ENCODE measurements around the gene TOMM22. TPM values are rescaled to one million over a fixed set of nuclear protein-coding genes. Genes with fewer than 3 reads are reported as not detected.

TOMM22 gene
- total RNA-seq, 1 experiment from 2014 or later, result 146 TPM

DNA sequence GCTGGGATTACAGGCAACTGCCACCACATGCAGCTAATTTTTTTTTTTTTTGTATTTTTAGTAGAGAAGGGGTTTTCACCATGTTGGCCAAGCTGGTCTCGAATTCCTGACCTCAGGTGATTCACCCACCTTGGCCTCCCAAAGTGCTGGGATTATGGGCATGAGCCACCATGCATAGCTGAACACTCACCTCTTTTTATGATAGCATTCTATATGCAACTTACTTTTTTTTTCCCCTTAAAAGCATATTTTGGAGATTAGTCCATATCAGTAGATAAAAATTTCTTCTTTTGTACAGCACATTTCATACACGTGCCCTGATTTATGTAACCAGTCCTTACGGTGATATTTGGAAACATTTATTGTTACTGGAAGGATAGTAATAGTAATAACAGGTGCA lies 38.6 kb downstream of the TOMM22 start (continued):
- TF ChIP-seq ATF6 (CRISPR knock-in tag; IDR thresholded peaks at IDR 0.05) (no peak), E2F1 (CRISPR knock-in tag; IDR thresholded peaks at IDR 0.05) (no peak), NFATC4 (CRISPR knock-in tag; IDR thresholded peaks at IDR 0.05) (no peak), GTF2I (CRISPR knock-in tag; conservative IDR thresholded peaks at IDR 0.05) (no peak), ZNF219 (CRISPR knock-in tag; IDR thresholded peaks at IDR 0.05; ENCODE audit: borderline replicate concordance) (no peak), ZNF121 (CRISPR knock-in tag; IDR thresholded peaks at IDR 0.05) (no peak)

DNA sequence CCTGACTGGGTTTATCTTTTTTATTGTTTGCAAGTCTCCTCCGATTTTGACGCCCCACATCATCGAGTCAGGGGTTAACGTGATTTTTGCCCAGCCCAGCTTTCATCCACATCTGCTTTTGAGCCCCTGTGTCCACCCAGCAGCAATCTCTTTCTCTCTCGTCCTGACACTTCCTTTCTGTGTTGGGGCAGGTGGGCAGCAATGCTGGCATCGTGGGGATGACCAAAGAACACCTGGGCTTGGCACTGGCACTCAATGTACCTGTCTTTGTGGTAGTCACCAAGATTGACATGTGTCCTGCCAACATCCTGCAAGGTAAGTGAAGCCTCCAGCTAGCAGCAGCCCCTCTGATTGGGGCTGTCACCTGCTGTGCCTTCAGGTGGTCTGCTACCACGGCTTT lies 39.8 kb downstream of the TOMM22 start:
- H3K27me3 Mint-ChIP-seq (ENCODE audit: low read depth), result no peaks in the 10 kb centered on the region
- H3K9me3 Mint-ChIP-seq, result no peaks in the 10 kb centered on the region
- TF ChIP-seq ZNF232 (CRISPR knock-in tag; IDR thresholded peaks at IDR 0.05) (no peak), NFE2L1 (CRISPR knock-in tag; IDR thresholded peaks at IDR 0.05) (no peak), GTF2I (CRISPR knock-in tag; conservative IDR thresholded peaks at IDR 0.05) (no peak), TEAD1 (CRISPR knock-in tag; IDR thresholded peaks at IDR 0.05) (no peak), SMAD4 (CRISPR knock-in tag; IDR thresholded peaks at IDR 0.05) (no peak), USF2 (CRISPR knock-in tag; IDR thresholded peaks at IDR 0.05) (no peak), ZNF138 (CRISPR knock-in tag; conservative IDR thresholded peaks at IDR 0.05) (no peak), GABPB1 (CRISPR knock-in tag; IDR thresholded peaks at IDR 0.05) (no peak), RELA (CRISPR knock-in tag; IDR thresholded peaks at IDR 0.05; ENCODE audit: borderline replicate concordance) (no peak), ZNF317 (CRISPR knock-in tag; IDR thresholded peaks at IDR 0.05; ENCODE audit: borderline replicate concordance, low read depth) (no peak), ZNF263 (CRISPR knock-in tag; IDR thresholded peaks at IDR 0.05; ENCODE audit: low read depth) (no peak), ZNF416 (CRISPR knock-in tag; IDR thresholded peaks at IDR 0.05) (no peak), HMGA2 (CRISPR knock-in tag; IDR thresholded peaks at IDR 0.05) (no peak), CREM (CRISPR knock-in tag; IDR thresholded peaks at IDR 0.05) (no peak)
- TF ChIP-seq, protein P1, sequence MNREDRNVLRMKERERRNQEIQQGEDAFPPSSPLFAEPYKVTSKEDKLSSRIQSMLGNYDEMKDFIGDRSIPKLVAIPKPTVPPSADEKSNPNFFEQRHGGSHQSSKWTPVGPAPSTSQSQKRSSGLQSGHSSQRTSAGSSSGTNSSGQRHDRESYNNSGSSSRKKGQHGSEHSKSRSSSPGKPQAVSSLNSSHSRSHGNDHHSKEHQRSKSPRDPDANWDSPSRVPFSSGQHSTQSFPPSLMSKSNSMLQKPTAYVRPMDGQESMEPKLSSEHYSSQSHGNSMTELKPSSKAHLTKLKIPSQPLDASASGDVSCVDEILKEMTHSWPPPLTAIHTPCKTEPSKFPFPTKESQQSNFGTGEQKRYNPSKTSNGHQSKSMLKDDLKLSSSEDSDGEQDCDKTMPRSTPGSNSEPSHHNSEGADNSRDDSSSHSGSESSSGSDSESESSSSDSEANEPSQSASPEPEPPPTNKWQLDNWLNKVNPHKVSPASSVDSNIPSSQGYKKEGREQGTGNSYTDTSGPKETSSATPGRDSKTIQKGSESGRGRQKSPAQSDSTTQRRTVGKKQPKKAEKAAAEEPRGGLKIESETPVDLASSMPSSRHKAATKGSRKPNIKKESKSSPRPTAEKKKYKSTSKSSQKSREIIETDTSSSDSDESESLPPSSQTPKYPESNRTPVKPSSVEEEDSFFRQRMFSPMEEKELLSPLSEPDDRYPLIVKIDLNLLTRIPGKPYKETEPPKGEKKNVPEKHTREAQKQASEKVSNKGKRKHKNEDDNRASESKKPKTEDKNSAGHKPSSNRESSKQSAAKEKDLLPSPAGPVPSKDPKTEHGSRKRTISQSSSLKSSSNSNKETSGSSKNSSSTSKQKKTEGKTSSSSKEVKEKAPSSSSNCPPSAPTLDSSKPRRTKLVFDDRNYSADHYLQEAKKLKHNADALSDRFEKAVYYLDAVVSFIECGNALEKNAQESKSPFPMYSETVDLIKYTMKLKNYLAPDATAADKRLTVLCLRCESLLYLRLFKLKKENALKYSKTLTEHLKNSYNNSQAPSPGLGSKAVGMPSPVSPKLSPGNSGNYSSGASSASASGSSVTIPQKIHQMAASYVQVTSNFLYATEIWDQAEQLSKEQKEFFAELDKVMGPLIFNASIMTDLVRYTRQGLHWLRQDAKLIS (CRISPR knock-in tag; IDR thresholded peaks at IDR 0.05; ENCODE audit: borderline replicate concordance), result no peak
- H3K36me3 Mint-ChIP-seq, result peaks cover 70% of the 10 kb centered on the region
- peaks cover 4% of the 10 kb centered on the region; the same call in 1 of the 2 replicates for H3K4me1 Mint-ChIP-seq
- ChIA-PET POLR2A (no interaction called here), CTCF (interaction anchor here (1.0 kb wide), 1 partner anchor 48 kb away, joined by 4 read pairs; no protein-coding TSS in a partner anchor)
- H3K4me3 Mint-ChIP-seq, result no peak overlapping the region
- no peak for DNase-seq (ENCODE audit: low spot score)
- ATAC-seq, result no peak
- H3K27ac Mint-ChIP-seq, result peak overlapping the region; percentile 48

Measured in WTC11 (cell line).